HepG2 (cell line): ENCODE data around the gene STIP1. TPM values are rescaled to one million over a fixed set of nuclear protein-coding genes. Genes with fewer than 3 reads are reported as not detected.

ENCODE experiments used
- E2F5 ChIP-seq: sonication (generic); formaldehyde crosslinking; conservative IDR thresholded peaks from 2 replicates; pipeline ENCODE4 v1.4.0; 2020; ENCODE audit warnings: missing genetic modification reagents
- HIC2 ChIP-seq: sonication (generic); formaldehyde crosslinking; IDR thresholded peaks from 2 replicates; pipeline ENCODE4 v1.9.0; 2022; ENCODE audit warnings: low read depth, missing genetic modification reagents
- JUN ChIP-seq: sonication (generic); formaldehyde crosslinking; IDR thresholded peaks from 2 replicates; pipeline ENCODE4 v1.4.0; 2020; ENCODE audit warnings: mild to moderate bottlenecking, missing genetic modification reagents
- NCOR1 ChIP-seq: fragments of 200-600 bp; sonication (generic); IDR thresholded peaks from 2 replicates; pipeline ENCODE4 v1.7.0; 2017; ENCODE audit warnings: antibody characterized with exemption, low read length, borderline replicate concordance
- NFRKB ChIP-seq: fragments of 450-650 bp; IDR thresholded peaks from 2 replicates; pipeline ENCODE4 v1.6.1; 2017
- NR2F2 ChIP-seq: IDR thresholded peaks from 2 replicates; pipeline ENCODE4 v1.6.1; 2012; ENCODE audit warnings: low read depth, inconsistent platforms, borderline replicate concordance
- TEAD3 ChIP-seq: optimal IDR thresholded peaks from 2 replicates; pipeline ENCODE3; 2016; ENCODE audit warnings: borderline replicate concordance
- ZBTB1 ChIP-seq: sonication (generic); formaldehyde crosslinking; IDR thresholded peaks from 2 replicates; pipeline ENCODE4 v1.4.0; 2020; ENCODE audit warnings: missing genetic modification reagents, borderline replicate concordance
- ZHX2 ChIP-seq, 2 experiments: sonication (generic) in 1 of 2; formaldehyde crosslinking in 1 of 2; IDR thresholded peaks; 2 replicates each; pipeline versions ENCODE4 v1.6.1 to v1.9.0; 2014 to 2022; ENCODE audit warnings: antibody characterized with exemption in 1 of 2, borderline replicate concordance in 1 of 2, inconsistent platforms in 1 of 2, low read depth in 1 of 2, missing genetic modification reagents in 1 of 2
- ZIK1 ChIP-seq: sonication (generic); formaldehyde crosslinking; IDR thresholded peaks from 2 replicates; pipeline ENCODE4 v1.5.0; 2020; ENCODE audit warnings: mild to moderate bottlenecking, low read depth, missing genetic modification reagents, borderline replicate concordance
- ZMYM3 ChIP-seq: sonication (generic); formaldehyde crosslinking; IDR thresholded peaks from 2 replicates; pipeline ENCODE4 v1.5.1; 2020; ENCODE audit warnings: mild to moderate bottlenecking, missing genetic modification reagents
- ZNF260 ChIP-seq: sonication (generic); formaldehyde crosslinking; IDR thresholded peaks from 2 replicates; pipeline ENCODE4 v1.4.0; 2020; ENCODE audit warnings: missing genetic modification reagents, low read depth, mild to moderate bottlenecking, borderline replicate concordance
- ZNF343 ChIP-seq: sonication (generic); formaldehyde crosslinking; IDR thresholded peaks from 2 replicates; pipeline ENCODE4 v1.4.0; 2020; ENCODE audit warnings: mild to moderate bottlenecking, missing genetic modification reagents
- ZNF766 ChIP-seq: sonication (generic); formaldehyde crosslinking; IDR thresholded peaks from 2 replicates; pipeline ENCODE4 v1.5.0; 2020; ENCODE audit warnings: missing genetic modification reagents, borderline replicate concordance
- polyA plus RNA-seq, 8 experiments: library from polyadenylated mRNA; depleted of rRNA in 3 of 8; stranded (reverse) in 7 of 8; unstranded in 1 of 8; fragments of >200 nt; fragmentation: Illumina TruSeq in 4 of 8; extraction: Trizol in 4 of 8; gene quantifications; 2 replicates each; pipeline versions ENCODE4 v1.2.1 to v1.2.3, GENCODE V29; 2011 to 2016; ENCODE audit warnings: low read depth in 4 of 8, missing spikeins in 1 of 8, mixed read lengths in 1 of 8; ENCODE audit not compliant: insufficient read depth in 1 of 8
- total RNA-seq, 5 experiments: library from RNA; depleted of rRNA; stranded (reverse); fragments of >200 nt; fragmentation: Illumina TruSeq; extraction: Trizol; gene quantifications; 2 replicates each; pipeline ENCODE4 v1.2.3, GENCODE V29; 2016; ENCODE audit warnings: low read depth in 1 of 5
- TF ChIP-seq, protein P1 (sequence below): sonication (generic); formaldehyde crosslinking; IDR thresholded peaks from 2 replicates; pipeline ENCODE4 v1.4.0; 2020; ENCODE audit warnings: missing genetic modification reagents, borderline replicate concordance

STIP1 gene
- total and polyA plus RNA-seq, 2 of the 13 experiments (the other 11 are each of a cell fraction or from before 2014, with no cell fraction given), result 81.1 to 217 TPM

- TF ChIP-seq ZHX2 (IDR thresholded peaks at IDR 0.05; ENCODE audit: low read depth), result 0 out of 2 replicates have a peak, but pooled peaks have one; percentile 26
- peak; percentile 43; the same call in 1 of the 2 replicates for TF ChIP-seq ZHX2 (CRISPR knock-in tag; IDR thresholded peaks at IDR 0.05; ENCODE audit: borderline replicate concordance)
- no peak for TF ChIP-seq E2F5 (CRISPR knock-in tag)
- TF ChIP-seq ZNF343 (CRISPR knock-in tag), result peak; percentile 83; the same call in 1 of the 2 replicates
- TF ChIP-seq ZNF766, result peak; percentile 47; the same call in 1 of the 2 replicates
- 0 out of 2 replicates have a peak, but pooled peaks have one; percentile 57 for TF ChIP-seq JUN (CRISPR knock-in tag)
- TF ChIP-seq NFRKB, result no peak
- TF ChIP-seq ZBTB1 (CRISPR knock-in tag), result no peak
- peak; percentile 64 for TF ChIP-seq TEAD3 (CRISPR knock-in tag)
- TF ChIP-seq ZMYM3 (CRISPR knock-in tag), result peak; percentile 33; the same call in 1 of the 2 replicates
- TF ChIP-seq, protein P1, sequence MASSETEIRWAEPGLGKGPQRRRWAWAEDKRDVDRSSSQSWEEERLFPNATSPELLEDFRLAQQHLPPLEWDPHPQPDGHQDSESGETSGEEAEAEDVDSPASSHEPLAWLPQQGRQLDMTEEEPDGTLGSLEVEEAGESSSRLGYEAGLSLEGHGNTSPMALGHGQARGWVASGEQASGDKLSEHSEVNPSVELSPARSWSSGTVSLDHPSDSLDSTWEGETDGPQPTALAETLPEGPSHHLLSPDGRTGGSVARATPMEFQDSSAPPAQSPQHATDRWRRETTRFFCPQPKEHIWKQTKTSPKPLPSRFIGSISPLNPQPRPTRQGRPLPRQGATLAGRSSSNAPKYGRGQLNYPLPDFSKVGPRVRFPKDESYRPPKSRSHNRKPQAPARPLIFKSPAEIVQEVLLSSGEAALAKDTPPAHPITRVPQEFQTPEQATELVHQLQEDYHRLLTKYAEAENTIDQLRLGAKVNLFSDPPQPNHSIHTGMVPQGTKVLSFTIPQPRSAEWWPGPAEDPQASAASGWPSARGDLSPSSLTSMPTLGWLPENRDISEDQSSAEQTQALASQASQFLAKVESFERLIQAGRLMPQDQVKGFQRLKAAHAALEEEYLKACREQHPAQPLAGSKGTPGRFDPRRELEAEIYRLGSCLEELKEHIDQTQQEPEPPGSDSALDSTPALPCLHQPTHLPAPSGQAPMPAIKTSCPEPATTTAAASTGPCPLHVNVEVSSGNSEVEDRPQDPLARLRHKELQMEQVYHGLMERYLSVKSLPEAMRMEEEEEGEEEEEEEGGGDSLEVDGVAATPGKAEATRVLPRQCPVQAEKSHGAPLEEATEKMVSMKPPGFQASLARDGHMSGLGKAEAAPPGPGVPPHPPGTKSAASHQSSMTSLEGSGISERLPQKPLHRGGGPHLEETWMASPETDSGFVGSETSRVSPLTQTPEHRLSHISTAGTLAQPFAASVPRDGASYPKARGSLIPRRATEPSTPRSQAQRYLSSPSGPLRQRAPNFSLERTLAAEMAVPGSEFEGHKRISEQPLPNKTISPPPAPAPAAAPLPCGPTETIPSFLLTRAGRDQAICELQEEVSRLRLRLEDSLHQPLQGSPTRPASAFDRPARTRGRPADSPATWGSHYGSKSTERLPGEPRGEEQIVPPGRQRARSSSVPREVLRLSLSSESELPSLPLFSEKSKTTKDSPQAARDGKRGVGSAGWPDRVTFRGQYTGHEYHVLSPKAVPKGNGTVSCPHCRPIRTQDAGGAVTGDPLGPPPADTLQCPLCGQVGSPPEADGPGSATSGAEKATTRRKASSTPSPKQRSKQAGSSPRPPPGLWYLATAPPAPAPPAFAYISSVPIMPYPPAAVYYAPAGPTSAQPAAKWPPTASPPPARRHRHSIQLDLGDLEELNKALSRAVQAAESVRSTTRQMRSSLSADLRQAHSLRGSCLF (CRISPR knock-in tag), result 0 out of 2 replicates have a peak, but pooled peaks have one; percentile 42
- TF ChIP-seq ZIK1 (CRISPR knock-in tag), result peak; percentile 98; the same call in 1 of the 2 replicates
- TF ChIP-seq ZNF260 (CRISPR knock-in tag), result 0 out of 2 replicates have a peak, but pooled peaks have one; percentile 72
- TF ChIP-seq HIC2, result peak; percentile 76
- no peak for TF ChIP-seq NCOR1
- TF ChIP-seq NR2F2, result no peak; the same call in 1 of the 2 replicates
Measured at GRCh38 chr11:64185175-64185692, 737 bp upstream of the STIP1 start (continued).
